AG20443 (cell line): Measurements from ENCODE around the gene ERG28.
"Not testable (repeated sequence)": the region's sequence is repeated elsewhere in the genome, so short reads cannot be mapped to it uniquely, and the experiment has no call there.

Experiments used
- DNase-seq: peaks from one replicate; pipeline ENCODE4 v3.0.0; 2012; ENCODE audit warnings: low spot score, mixed read lengths

The ERG28 gene

DNA sequence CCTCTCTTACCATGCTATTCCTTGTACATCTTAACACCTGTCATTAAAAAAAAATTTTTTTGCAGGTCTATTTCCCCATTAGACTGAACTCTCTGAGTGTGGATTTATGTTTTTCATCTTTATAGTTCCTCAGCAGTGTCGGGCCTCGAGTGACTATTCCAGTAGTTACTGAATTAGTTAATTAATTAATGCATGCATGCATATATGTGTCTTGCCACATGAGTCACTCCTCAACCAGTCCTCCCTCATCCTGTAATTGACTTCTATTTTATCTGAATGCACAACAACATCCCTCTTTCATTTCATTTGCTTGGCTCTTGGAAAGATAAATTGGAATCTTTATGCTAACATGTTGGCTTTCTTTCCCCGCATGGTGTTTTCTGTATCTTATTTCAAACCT, 35.6 kb downstream of the ERG28 start:
- DNase-seq: no peak

DNA sequence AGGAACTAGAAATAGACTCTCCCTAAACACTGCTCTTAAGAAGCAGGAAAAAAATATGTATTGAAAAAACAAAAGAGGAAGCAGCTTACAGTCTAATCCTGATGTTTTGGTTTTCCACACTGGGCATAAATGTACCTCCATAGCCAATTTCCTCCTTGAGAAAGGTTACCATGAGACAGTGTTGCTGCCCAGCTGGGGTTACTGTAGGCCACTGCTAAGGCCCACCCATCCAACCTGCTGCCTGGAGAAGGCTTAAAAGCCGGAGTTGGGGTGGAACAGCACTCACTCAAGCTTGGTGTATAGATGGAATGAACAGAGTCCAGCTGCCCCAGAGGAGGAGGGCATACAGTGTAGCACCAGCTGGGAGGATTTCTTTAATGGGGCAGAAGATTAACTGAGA, 41.1 kb downstream of the ERG28 start:
- DNase-seq: no peak

DNA sequence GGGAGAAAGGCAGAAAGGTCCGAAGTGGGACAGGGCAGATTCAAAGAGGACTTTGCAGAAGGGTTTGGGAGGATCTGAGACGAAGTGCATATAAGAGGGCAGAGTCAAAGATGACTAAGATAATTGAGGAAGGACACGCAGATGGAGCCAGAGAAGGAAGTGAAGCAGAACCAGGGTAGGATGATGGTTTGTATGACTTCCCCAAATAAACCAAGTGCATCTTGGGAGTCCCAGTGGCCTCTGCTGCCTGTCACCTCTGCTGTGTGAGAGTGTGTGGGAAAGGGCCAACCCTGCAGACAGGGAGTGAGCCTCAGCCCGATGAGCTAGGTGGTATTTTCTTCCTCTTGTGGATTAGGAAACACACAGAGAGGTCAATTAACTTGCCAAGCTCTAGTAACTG, 45.5 kb downstream of the ERG28 start:
- DNase-seq: no peak

DNA sequence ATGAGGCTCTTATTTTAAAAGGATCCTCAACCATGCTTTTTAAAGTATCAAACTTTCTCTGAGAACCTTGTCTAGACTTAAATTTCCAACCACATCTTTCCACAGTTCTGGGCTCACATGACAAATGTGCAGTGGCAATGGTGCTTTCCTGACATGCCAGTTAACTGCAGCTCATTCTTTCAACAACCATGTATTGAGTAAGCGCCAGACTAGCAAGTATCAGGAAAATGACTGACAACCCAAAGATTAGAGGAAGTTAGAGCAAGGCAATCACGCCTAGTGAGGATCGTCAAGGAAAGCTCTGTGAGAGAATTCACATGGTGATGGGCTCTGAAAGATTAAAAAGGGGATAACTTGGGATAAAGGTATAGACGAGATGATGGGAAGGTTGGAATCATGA, 46.5 kb downstream of the ERG28 start:
- no peak for DNase-seq

DNA sequence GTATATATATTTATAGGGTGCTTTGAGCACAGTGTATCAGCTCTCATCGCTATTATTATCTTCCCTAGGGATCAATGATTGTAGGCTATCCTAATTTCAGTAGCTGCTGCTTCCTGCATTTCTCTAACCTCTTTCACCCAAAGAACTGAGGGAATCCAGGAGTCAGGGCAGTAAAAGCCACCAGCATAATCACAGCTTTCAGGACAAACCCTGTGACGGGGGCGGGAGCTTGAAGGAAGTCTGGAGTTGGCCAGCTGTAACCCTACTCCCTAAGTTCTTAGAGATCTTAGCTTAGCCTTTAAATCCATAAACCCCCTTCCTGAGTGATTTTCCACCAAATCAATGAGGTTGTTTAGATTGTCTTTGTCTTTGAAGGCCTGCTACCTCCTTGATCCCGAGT, 48.5 kb downstream of the ERG28 start:
- DNase-seq: no peak

DNA sequence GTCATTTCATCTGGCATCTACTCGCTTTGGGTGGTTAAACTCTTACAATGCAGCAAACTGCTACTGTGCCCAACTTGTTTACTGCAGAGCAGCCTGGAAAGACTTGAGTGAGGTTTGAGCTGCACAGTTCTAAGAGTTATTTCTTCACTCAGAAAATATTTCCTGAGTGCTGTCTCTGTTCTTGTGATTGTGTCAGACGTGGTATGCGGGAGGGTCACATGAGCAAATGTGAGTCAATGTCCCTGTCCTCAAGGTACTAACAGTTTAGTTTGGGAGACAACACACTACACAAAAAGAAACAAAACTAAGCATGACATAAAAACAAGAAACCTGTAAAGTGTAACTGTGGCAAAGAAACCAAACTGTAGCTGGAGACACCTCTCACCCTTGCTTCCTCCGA, 49.8 kb downstream of the ERG28 start:
- DNase-seq: no peak

DNA sequence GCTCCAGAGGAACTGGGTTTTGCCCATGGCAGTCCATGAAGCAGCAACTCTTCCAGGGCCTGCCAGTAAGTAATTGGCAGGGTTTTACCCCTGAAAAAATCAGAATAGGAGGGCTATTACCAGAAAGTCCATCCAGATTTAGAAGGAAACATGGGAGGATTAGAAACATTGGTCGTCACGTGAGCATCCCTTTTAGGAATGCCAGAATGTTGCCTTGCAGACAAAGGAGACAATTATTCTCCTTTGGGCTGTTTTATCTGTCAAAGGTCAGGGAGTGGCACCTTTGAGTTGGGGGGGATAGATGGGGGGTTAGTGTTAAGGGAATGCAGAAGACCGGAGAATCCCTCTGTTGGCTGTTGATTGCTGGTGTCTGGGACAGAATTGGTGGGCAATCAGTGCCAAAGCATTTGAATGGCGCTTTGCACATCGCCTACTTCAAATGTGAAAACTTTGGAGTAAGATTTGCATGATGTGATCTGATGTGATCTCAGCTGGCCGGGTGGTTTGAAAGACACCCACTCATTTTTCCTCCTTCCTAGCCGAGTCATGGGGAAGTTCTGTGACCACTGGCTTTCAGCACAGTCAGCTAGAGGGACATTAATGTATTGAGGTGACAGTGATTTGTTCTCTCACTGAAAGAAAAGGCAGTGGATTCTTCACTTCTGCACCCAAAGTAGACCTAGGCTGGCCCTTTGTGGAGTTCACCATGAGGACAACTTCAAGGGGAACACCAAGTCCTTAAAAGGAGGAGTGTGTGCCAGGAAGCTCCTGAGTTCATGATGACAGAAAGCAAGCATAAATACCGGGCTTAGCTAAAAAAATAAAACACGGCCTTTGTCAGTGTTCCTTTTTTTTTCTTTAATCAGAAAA, 50.8 kb downstream of the ERG28 start:
- DNase-seq: no peak

DNA sequence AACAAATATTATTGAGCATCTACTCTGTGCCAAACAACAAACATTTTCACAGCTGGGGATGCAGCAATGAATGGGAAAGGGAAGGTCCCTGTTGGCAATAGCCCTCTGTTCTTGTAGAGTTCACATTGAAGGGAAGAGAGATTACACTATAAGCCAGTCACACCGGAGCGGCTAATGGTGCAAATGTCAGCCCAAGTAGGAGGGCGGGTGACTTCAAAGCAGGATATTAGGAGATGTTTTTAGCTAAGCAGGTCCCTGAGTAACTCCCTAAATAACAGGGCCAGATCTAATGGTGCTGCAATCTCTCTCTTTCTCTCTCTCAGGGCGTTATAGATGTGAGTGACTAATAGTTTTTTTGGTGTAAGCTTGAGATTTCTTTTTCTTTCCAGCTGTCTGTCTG, 51.6 kb downstream of the ERG28 start:
- DNase-seq: no peak

DNA sequence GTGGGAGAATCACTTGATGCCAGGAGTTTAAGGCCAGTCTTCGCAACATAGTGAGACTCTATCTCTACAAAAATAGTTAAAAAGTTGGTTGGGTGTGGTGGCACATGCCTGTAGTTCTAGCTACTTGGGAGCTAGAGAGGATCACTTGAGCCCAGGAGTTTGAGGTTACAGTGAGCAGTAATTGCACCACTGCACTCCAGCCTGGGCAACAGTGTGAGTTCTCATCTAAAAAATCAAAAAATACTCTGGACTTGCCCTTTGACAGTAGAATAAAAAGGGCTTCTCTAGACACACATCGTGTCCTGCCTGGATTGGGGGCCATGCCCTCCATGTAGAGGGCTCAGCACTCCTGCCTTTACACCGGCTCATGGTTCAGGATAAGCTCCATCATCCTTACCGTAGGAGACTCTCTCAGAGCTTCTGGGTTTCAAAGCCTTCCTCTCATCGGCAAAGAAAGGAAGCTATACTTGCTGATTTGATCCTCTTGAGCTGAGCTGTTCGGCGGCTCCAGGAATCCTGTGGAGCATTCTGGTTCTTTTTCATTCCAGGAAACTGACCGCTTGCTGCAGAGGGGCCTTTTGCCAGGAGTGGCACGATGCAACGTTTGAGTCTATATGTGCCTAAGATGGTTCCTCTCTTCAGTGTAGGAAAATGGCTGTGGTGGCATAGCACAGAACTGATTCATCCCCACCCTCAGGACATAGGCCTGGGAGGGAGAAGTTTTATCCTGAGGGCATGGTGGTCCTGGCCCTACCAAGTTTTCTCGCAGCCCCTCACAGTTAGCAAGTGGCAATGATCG, 52.6 kb downstream of the ERG28 start:
- DNase-seq: no peak

DNA sequence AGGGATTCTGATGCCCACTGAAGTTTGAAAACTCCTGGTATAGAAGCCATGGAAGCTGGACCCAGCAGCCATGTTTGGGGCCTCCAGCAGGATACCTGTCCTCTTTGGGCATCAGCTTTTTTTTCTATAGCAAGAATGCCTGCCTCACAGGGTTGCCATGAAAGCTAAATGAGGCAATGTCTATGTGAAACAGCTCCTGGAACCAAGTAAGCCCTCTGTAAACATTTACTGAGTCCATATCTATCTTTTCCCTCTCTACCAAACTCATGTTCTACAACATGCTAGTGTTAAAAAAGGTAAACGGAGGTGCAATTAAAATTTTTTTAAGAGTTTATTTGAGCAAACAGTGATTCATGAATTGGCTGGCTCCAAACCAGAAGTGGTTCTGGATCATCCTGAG, 53.6 kb downstream of the ERG28 start:
- no peak for DNase-seq

DNA sequence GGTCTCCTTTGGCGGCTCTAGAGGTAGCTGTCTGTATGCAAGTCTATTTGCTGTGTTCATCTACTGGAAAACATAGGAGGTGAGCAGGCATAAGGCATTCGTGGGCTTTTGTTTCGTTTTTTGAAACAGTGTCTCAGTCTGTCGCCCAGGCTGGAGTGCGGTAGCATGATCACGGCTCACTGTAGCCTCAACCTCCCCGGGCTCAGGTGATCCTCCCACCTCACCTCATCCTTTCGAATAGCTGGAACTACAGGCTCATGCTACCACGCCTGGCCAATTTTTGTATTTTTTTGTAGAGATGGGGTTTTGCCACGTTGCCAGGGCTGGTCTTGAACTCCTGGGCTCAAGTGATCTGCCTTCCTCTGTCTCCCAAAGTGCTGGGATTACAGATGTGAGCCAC, 54.8 kb downstream of the ERG28 start:
- DNase-seq: no peak

DNA sequence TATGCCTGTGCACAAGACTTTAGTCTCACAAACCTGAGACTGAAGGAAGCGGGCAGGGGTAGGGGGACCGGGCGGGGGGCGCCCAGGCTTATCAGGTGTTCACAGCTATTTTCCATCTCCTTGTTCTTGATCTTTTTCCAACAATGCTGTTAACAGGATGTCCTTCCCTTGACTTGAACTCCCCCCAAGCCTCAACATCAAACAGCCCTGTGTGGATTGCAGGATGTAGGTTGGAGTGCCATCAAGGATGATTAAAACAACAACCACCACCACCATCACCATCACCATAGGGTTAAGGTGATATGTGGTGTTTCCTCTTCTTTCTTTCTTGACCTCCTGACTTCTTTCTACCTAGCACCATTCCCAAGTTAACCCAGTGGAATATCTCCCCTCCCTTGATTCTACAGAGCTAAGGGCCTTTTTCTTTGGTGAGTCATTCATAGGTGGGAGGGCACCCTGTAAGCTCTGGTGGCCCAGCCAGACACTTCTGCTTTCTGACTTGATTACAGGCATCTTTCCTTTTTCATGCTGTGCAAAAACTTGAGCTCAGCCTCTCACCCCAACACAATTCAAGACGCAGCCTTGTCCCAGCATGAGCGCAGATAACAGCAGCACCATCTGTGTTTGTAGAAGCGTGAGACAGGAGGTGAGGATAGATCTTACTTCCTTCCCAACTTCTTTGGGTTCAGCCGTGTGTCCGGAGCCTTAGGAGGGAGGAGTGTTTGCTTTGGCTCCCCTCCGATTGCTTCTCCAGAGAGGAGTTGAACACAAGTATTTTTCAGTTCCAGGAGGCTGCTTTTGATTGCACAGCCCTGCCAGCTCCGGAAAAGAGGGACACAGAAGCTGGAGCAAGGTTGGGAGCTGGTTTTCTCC, 55.5 kb downstream of the ERG28 start:
- no peak for DNase-seq

DNA sequence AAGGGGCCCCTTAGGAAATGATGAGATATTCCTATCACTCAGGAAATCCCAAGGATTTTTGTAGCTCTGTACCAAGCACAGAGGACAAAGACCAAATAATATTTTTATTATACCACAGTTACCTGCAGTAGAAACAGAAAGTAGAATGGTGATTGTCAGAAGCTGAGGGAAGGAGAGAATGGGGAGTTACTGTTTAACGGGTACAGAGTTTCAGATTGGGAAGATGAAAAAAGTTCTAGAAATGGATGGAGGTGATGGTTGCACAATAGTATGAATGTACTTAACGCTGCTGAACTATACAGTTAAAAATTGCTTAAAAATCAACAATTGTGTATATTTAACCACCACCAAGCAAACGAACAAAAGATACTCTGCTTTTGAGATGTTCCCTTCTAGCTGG, 58.2 kb downstream of the ERG28 start:
- no peak for DNase-seq

DNA sequence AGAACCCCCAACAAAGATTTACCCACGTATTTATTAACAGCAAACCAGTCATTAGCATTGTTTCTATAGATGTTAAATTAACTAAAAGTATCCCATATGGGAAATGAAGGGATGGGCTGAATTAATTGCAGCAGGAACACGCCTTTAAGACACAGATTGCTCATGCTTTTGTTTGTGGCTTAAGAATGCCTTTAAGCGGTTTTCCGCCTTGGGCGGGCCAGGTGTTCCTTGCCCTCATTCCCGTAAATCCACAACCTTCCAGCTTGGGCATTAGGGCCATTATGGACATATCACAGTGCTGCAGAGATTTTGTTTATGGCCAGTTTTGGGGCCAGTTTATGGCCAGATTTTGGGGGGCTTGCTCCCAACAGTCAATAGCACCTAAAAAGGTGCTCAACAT, 59.6 kb downstream of the ERG28 start:
- not testable (repeated sequence) for DNase-seq

DNA sequence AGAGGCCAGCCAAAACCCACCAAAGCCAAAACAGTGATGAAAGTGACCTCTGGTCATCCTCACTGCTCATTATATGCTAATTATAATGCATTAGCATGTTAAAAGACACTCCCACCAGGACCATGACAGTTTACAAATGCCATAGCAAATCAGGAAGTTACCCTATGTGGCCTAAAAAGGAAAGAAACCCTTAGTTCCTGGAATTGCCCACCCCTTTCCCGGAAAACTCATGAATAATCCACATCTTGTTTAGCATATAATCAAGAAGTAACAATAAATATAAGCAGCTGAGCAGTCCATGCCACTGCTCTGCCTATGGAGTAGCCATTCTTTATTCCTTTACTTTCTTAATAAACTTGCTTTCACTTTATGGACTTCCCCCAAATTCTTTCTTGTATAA, 60.6 kb downstream of the ERG28 start:
- DNase-seq: not testable (repeated sequence)
